Measurements from ENCODE around the gene SCRT2.

SCRT2 gene

GRCh38 chr20:669573-669972, 6.0 kb downstream of the SCRT2 start:
- Histone ChIP-seq H3K4me3 (replicated peaks; ENCODE audit: insufficient read depth, low read length) (no peak overlapping the region), H3K27me3 (ENCODE audit: insufficient read depth, poor library complexity, severe bottlenecking) (peaks cover 29% of the 10 kb centered on the region), H3K27ac (replicated peaks) (no peak overlapping the region)
- DNase-seq (ENCODE audit: low read depth in 1 of 2, low spot score in 1 of 2), result no peak
- TF ChIP-seq CTCF (IDR thresholded peaks at IDR 0.05; ENCODE audit: insufficient read depth, low read length), result no peak
- no peak for TF ChIP-seq REST (IDR thresholded peaks at IDR 0.05; ENCODE audit: insufficient replicate concordance, low read depth)
- no peak for TF ChIP-seq GABPA (IDR thresholded peaks at IDR 0.05; ENCODE audit: low read depth)
- no peak for TF ChIP-seq SPI1 (IDR thresholded peaks at IDR 0.05; ENCODE audit: borderline replicate concordance, low read depth)
- no peak for TF ChIP-seq POLR2AphosphoS5 (IDR thresholded peaks at IDR 0.05; ENCODE audit: low read depth)

GRCh38 chr20:668638-669037, 7.0 kb downstream of the SCRT2 start:
- no peak overlapping the region for H3K4me3 ChIP-seq (replicated peaks; ENCODE audit: insufficient read depth, low read length)
- H3K27me3 ChIP-seq (ENCODE audit: insufficient read depth, poor library complexity, severe bottlenecking), result peaks cover 32% of the 10 kb centered on the region
- DNase-seq (ENCODE audit: low read depth in 1 of 2, low spot score in 1 of 2), result no peak
- TF ChIP-seq POLR2AphosphoS5 (IDR thresholded peaks at IDR 0.05; ENCODE audit: low read depth) (no peak), SPI1 (IDR thresholded peaks at IDR 0.05; ENCODE audit: borderline replicate concordance, low read depth) (no peak), GABPA (IDR thresholded peaks at IDR 0.05; ENCODE audit: low read depth) (no peak), CTCF (IDR thresholded peaks at IDR 0.05; ENCODE audit: insufficient read depth, low read length) (no peak), REST (IDR thresholded peaks at IDR 0.05; ENCODE audit: insufficient replicate concordance, low read depth) (no peak)
- no peak overlapping the region for H3K27ac ChIP-seq (replicated peaks)

GRCh38 chr20:668050-668449, 7.6 kb downstream of the SCRT2 start:
- H3K27me3 ChIP-seq (ENCODE audit: insufficient read depth, poor library complexity, severe bottlenecking), result peaks cover 31% of the 10 kb centered on the region
- TF ChIP-seq REST (IDR thresholded peaks at IDR 0.05; ENCODE audit: insufficient replicate concordance, low read depth), result no peak
- no peak for TF ChIP-seq POLR2AphosphoS5 (IDR thresholded peaks at IDR 0.05; ENCODE audit: low read depth)
- no peak for TF ChIP-seq SPI1 (IDR thresholded peaks at IDR 0.05; ENCODE audit: borderline replicate concordance, low read depth)
- no peak for TF ChIP-seq GABPA (IDR thresholded peaks at IDR 0.05; ENCODE audit: low read depth)
- TF ChIP-seq CTCF (IDR thresholded peaks at IDR 0.05; ENCODE audit: insufficient read depth, low read length), result no peak
- H3K4me3 ChIP-seq (replicated peaks; ENCODE audit: insufficient read depth, low read length), result no peak overlapping the region
- H3K27ac ChIP-seq (replicated peaks), result no peak overlapping the region
- no peak for DNase-seq (ENCODE audit: low read depth in 1 of 2, low spot score in 1 of 2)

All from HL-60 (cell line).